ENCODE measurements around the gene ROR2. TPM values are rescaled to one million over a fixed set of nuclear protein-coding genes. Genes with fewer than 3 reads are reported as not detected.

The ROR2 gene
- total RNA-seq, 1 experiment from 2014 or later: 3.2 TPM

- in situ Hi-C loops (cut with HindIII; ENCODE audit: low sequenced_read_pairs): no loop called here
- no peak for DNase-seq (ENCODE audit: low spot score)
Measured at GRCh38 chr9:91720751-91721705, 229.0 kb downstream of the ROR2 start.

- in situ Hi-C loops (cut with HindIII; ENCODE audit: low sequenced_read_pairs): no loop called here
Measured at GRCh38 chr9:91720313-91720712, 229.7 kb downstream of the ROR2 start.

GRCh38 chr9:91718071-91718470, 232.0 kb downstream of the ROR2 start:
- no peak for DNase-seq (ENCODE audit: low spot score)
- in situ Hi-C loops (cut with HindIII; ENCODE audit: low sequenced_read_pairs): no loop called here

More at GRCh38 chr9:91720313-91720712, 229.7 kb downstream of the ROR2 start:
- DNase-seq (ENCODE audit: low spot score): no peak

GRCh38 chr9:91716815-91717214, 233.2 kb downstream of the ROR2 start:
- in situ Hi-C loops (cut with HindIII; ENCODE audit: low sequenced_read_pairs): no loop called here
- DNase-seq (ENCODE audit: low spot score): no peak

- in situ Hi-C loops (cut with HindIII; ENCODE audit: low sequenced_read_pairs): no loop called here
- no peak for DNase-seq (ENCODE audit: low spot score)
Measured at GRCh38 chr9:91716239-91716638, 233.8 kb downstream of the ROR2 start.

- in situ Hi-C loops (cut with HindIII; ENCODE audit: low sequenced_read_pairs): no loop called here
- no peak for DNase-seq (ENCODE audit: low spot score)
Measured at GRCh38 chr9:91714874-91715615, 235.0 kb downstream of the ROR2 start.

- in situ Hi-C loops (cut with HindIII; ENCODE audit: low sequenced_read_pairs): no loop called here
- peak; percentile 13 for DNase-seq (ENCODE audit: low spot score)
Measured at GRCh38 chr9:91714020-91714806, 235.8 kb downstream of the ROR2 start.

GRCh38 chr9:91712811-91713210, 237.2 kb downstream of the ROR2 start:
- DNase-seq (ENCODE audit: low spot score): no peak
- in situ Hi-C loops (cut with HindIII; ENCODE audit: low sequenced_read_pairs): no loop called here

- in situ Hi-C loops (cut with HindIII; ENCODE audit: low sequenced_read_pairs): no loop called here
- DNase-seq (ENCODE audit: low spot score): peak; percentile 16
Measured at GRCh38 chr9:91711755-91712601, 238.1 kb downstream of the ROR2 start.

- DNase-seq (ENCODE audit: low spot score): no peak
- in situ Hi-C loops (cut with HindIII; ENCODE audit: low sequenced_read_pairs): no loop called here
Measured at GRCh38 chr9:91710158-91710557, 239.9 kb downstream of the ROR2 start.

- DNase-seq (ENCODE audit: low spot score): no peak
- in situ Hi-C loops (cut with HindIII; ENCODE audit: low sequenced_read_pairs): no loop called here
Measured at GRCh38 chr9:91705386-91705785, 244.6 kb downstream of the ROR2 start.

GRCh38 chr9:91700475-91700874, 249.6 kb downstream of the ROR2 start:
- in situ Hi-C loops (cut with HindIII; ENCODE audit: low sequenced_read_pairs): no loop called here
- DNase-seq (ENCODE audit: low spot score): no peak

GRCh38 chr9:91698266-91698665, 251.8 kb downstream of the ROR2 start:
- in situ Hi-C loops (cut with HindIII; ENCODE audit: low sequenced_read_pairs): no loop called here
- no peak for DNase-seq (ENCODE audit: low spot score)

GRCh38 chr9:91697201-91697600, 252.8 kb downstream of the ROR2 start:
- no peak for DNase-seq (ENCODE audit: low spot score)
- in situ Hi-C loops (cut with HindIII; ENCODE audit: low sequenced_read_pairs): no loop called here

- DNase-seq (ENCODE audit: low spot score): no peak
- in situ Hi-C loops (cut with HindIII; ENCODE audit: low sequenced_read_pairs): no loop called here
Measured at GRCh38 chr9:91694081-91694870, 255.8 kb downstream of the ROR2 start.

- DNase-seq (ENCODE audit: low spot score): no peak
- in situ Hi-C loops (cut with HindIII; ENCODE audit: low sequenced_read_pairs): no loop called here
Measured at GRCh38 chr9:91693226-91693625, 256.8 kb downstream of the ROR2 start.

GRCh38 chr9:91690540-91691249, 259.3 kb downstream of the ROR2 start:
- in situ Hi-C loops (cut with HindIII; ENCODE audit: low sequenced_read_pairs): no loop called here

More at GRCh38 chr9:91690540-91691249, 259.3 kb downstream of the ROR2 start:
- no peak for DNase-seq (ENCODE audit: low spot score)
